Hepatocyte (in vitro differentiated cells): Measurements from ENCODE around the gene CD79B. TPM values are rescaled to one million over a fixed set of nuclear protein-coding genes. Genes with fewer than 3 reads are reported as not detected.

Experiments used
- DNase-seq: peaks from one replicate; pipeline ENCODE4 v3.0.0-alpha.2; 2016; ENCODE audit warnings: low spot score
- H2AFZ ChIP-seq: fragments of 200-600 bp; sonication (generic); 2 replicates; pipeline ENCODE4 v1.6.0; 2016; ENCODE audit warnings: antibody characterized with exemption, mild to moderate bottlenecking
- H3K27ac ChIP-seq: fragments of 200-600 bp; sonication (generic); 2 replicates; pipeline ENCODE4 v1.5.1; 2016; ENCODE audit warnings: mild to moderate bottlenecking
- H3K27me3 ChIP-seq: fragments of 200-600 bp; sonication (generic); 2 replicates; pipeline ENCODE4 v1.6.1; 2016
- H3K36me3 ChIP-seq: fragments of 200-600 bp; sonication (generic); replicated peaks from 2 replicates; pipeline ENCODE4 v1.5.1; 2016; ENCODE audit warnings: low read depth; ENCODE audit not compliant: insufficient read depth
- H3K4me1 ChIP-seq: fragments of 200-600 bp; sonication (generic); 2 replicates; pipeline ENCODE4 v1.5.1; 2016; ENCODE audit warnings: mild to moderate bottlenecking, moderate library complexity; ENCODE audit not compliant: insufficient read depth
- H3K4me2 ChIP-seq: fragments of 200-600 bp; sonication (generic); 2 replicates; pipeline ENCODE4 v1.6.0; 2016
- H3K4me3 ChIP-seq: fragments of 200-600 bp; sonication (generic); 2 replicates; pipeline ENCODE4 v1.5.1; 2016; ENCODE audit warnings: mild to moderate bottlenecking
- H3K79me2 ChIP-seq: fragments of 200-600 bp; sonication (generic); 2 replicates; pipeline ENCODE4 v1.6.0; 2017; ENCODE audit warnings: mild to moderate bottlenecking
- H3K9me2 ChIP-seq: fragments of 200-600 bp; sonication (generic); replicated peaks from 2 replicates; pipeline ENCODE4 v1.6.0; 2017; ENCODE audit warnings: mild to moderate bottlenecking; ENCODE audit not compliant: insufficient read depth
- H3K9me3 ChIP-seq: fragments of 200-600 bp; sonication (generic); 2 replicates; pipeline ENCODE4 v1.5.1; 2016; ENCODE audit warnings: low read depth, mild to moderate bottlenecking
- H4K20me1 ChIP-seq: fragments of 200-600 bp; sonication (generic); 2 replicates; pipeline ENCODE4 v1.6.0; 2016; ENCODE audit warnings: mild to moderate bottlenecking; ENCODE audit not compliant: insufficient read depth, poor library complexity, severe bottlenecking
- CTCF ChIP-seq: fragments of 200-600 bp; sonication (generic); IDR thresholded peaks from 2 replicates; pipeline ENCODE4 v1.5.1; 2016; ENCODE audit warnings: antibody characterized with exemption, mild to moderate bottlenecking; ENCODE audit not compliant: poor library complexity
- EZH2 ChIP-seq: fragments of 200-600 bp; sonication (generic); IDR thresholded peaks from 2 replicates; pipeline ENCODE4 v1.6.1; 2016; ENCODE audit warnings: antibody characterized with exemption, mild to moderate bottlenecking, borderline replicate concordance
- EZH2phosphoT487 ChIP-seq: fragments of 200-600 bp; sonication (generic); IDR thresholded peaks from one replicate; pipeline ENCODE4 v1.6.1; 2018; ENCODE audit warnings: antibody characterized with exemption, mild to moderate bottlenecking, low read depth, moderate library complexity; ENCODE audit not compliant: unreplicated experiment, severe bottlenecking
- WGBS: methylation state at CpG from one replicate; pipeline ENCODE4 v1.1.6; 2016; ENCODE audit warnings: low lambda C conversion rate; ENCODE audit errors: missing lambda C conversion rate; 5-methylcytosine and 5-hydroxymethylcytosine counted together
- polyA plus RNA-seq: library from polyadenylated mRNA; unstranded; fragments of >200 nt; fragmentation: Nextera tagmentation; extraction: Ambion mirVana; gene quantifications from 2 replicates; pipeline ENCODE4 v1.2.1, GENCODE V29; 2016
- total RNA-seq: library from RNA; depleted of rRNA; stranded (reverse); fragments of >200 nt; gene quantifications from 2 replicates; pipeline ENCODE4 v1.2.3, GENCODE V29; 2014

The CD79B gene
- total and polyA plus RNA-seq, 2 experiments from 2014 or later: 0.57 to 1.2 TPM

- no peaks in the 10 kb centered on the region for H3K4me1 ChIP-seq
- H3K4me2 ChIP-seq: no peak overlapping the region
- H3K9me3 ChIP-seq: no peaks in the 10 kb centered on the region
- no peak overlapping the region for H3K4me3 ChIP-seq
- WGBS: 82% methylated on average over 11 of the region's 11 CpGs
- no peaks in the 10 kb centered on the region for H3K79me2 ChIP-seq
- DNase-seq: no peak
- TF ChIP-seq CTCF: no peak
- no peak for TF ChIP-seq EZH2
- no peak for TF ChIP-seq EZH2phosphoT487
- H3K9me2 ChIP-seq: no peaks in the 10 kb centered on the region
- H3K27me3 ChIP-seq: no peaks in the 10 kb centered on the region
- no peaks in the 10 kb centered on the region for H4K20me1 ChIP-seq
- no peak overlapping the region for H3K27ac ChIP-seq
- H2AFZ ChIP-seq: no peak overlapping the region
- no peaks in the 10 kb centered on the region for H3K36me3 ChIP-seq
These were observed 22.4 kb upstream of the CD79B start for GRCh38 chr17:63954402-63955063.

- Histone ChIP-seq H3K27me3 (no peaks in the 10 kb centered on the region), H3K4me2 (no peak overlapping the region)
- WGBS: 86% methylated on average over 28 of the region's 29 CpGs
These were observed 19.1 kb upstream of the CD79B start for GRCh38 chr17:63950940-63951907.

GRCh38 chr17:63949576-63950250, 17.6 kb upstream of the CD79B start:
- no peaks in the 10 kb centered on the region for H3K4me1 ChIP-seq
- no peaks in the 10 kb centered on the region for H3K9me3 ChIP-seq
- no peaks in the 10 kb centered on the region for H3K36me3 ChIP-seq
- H3K27ac ChIP-seq: no peak overlapping the region
- H3K9me2 ChIP-seq: no peaks in the 10 kb centered on the region
- TF ChIP-seq EZH2 (no peak), EZH2phosphoT487 (no peak), CTCF (no peak)
- 76% methylated on average over 14 of the region's 18 CpGs for WGBS
- no peak overlapping the region for H3K4me3 ChIP-seq
- no peak overlapping the region for H2AFZ ChIP-seq
- no peaks in the 10 kb centered on the region for H4K20me1 ChIP-seq
- H3K27me3 ChIP-seq: no peaks in the 10 kb centered on the region
- no peaks in the 10 kb centered on the region for H3K79me2 ChIP-seq
- H3K4me2 ChIP-seq: no peak overlapping the region
- DNase-seq: no peak

More at GRCh38 chr17:63950940-63951907, 19.1 kb upstream of the CD79B start:
- no peaks in the 10 kb centered on the region for H3K9me3 ChIP-seq
- no peak overlapping the region for H2AFZ ChIP-seq
- peak; percentile 69 for DNase-seq
- H3K79me2 ChIP-seq: no peaks in the 10 kb centered on the region
- H3K27ac ChIP-seq: no peak overlapping the region
- H3K36me3 ChIP-seq: no peaks in the 10 kb centered on the region
- no peak overlapping the region for H3K4me3 ChIP-seq
- H4K20me1 ChIP-seq: no peaks in the 10 kb centered on the region
- TF ChIP-seq EZH2 (no peak), CTCF (peak; percentile 51), EZH2phosphoT487 (no peak)
- H3K4me1 ChIP-seq: no peaks in the 10 kb centered on the region
- H3K9me2 ChIP-seq: no peaks in the 10 kb centered on the region
